GM19452 (cell line): ENCODE data around the gene METTL9.
"Not testable (repeated sequence)": the region's sequence is repeated elsewhere in the genome, so short reads cannot be mapped to it uniquely, and the experiment has no call there.

Experiments used
- ATAC-seq: cut with Tn5 transposase; IDR thresholded peaks from one replicate; pipeline ENCODE4 v1.9.1; 2021; ENCODE audit not compliant: unreplicated experiment

METTL9 gene

DNA sequence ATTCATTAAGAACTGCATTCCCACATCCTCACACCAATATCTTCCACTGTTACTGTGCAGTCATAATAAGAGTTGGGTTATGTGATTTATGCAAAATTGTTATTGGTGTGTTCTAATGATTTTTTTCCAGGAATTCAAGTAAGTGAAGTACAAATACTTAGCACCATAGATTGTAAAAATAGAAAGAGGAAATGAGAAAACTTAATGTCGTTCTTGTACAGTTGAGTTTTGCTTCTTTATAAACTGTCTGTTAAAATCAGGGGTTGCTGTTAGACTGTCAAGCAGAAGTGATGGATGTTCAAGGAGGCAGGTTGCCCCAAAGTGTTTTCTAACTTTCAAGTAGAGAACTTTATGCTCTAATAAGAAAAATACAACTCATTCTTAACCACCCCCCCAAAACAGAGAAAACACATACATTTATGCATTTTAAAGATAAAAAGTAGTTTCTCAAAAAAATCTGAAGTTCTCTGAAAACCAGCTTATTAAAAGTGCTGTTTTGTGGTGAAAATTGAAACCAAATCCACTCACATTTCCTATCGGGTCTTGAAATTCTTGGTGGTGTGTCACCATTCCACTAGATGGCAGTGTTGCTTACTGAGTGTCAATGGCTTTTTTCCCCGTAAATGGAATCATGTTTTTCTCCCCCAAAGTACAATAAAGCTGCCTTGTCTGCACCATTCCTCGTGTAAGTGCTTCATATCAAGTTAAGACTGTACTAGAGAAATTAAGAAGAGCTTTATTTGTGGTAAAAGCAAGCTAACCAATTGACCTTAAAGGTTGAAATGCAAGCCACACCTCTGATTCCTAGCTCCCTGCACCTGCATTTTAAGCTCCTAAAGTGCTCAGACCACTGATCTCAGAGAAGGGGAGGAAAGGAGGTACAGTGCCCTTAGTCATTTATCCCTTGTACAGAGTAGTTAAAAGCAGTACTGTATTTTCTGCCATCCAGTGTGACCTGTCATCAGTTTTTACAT lies 57.7 kb downstream of the METTL9 start:
- ATAC-seq = no peak

DNA sequence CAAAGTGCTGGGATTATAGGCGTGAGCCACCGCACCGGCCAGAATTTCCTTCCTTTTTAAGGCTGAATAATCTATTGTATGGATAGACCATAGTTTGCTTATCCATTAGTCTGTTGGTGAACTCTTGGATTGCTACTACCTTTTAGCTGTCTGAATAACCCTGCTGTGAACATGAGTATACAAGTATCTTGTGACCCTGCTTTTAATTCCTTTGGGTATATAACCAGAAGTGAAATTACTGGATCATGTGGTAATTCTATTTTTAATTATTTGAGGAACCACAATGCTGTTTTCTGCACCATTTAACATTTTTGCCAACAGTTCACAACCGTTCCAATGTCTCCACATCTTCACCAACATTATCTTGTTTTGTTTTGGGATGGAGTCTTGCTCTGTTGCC lies 59.7 kb downstream of the METTL9 start:
- no peak for ATAC-seq

DNA sequence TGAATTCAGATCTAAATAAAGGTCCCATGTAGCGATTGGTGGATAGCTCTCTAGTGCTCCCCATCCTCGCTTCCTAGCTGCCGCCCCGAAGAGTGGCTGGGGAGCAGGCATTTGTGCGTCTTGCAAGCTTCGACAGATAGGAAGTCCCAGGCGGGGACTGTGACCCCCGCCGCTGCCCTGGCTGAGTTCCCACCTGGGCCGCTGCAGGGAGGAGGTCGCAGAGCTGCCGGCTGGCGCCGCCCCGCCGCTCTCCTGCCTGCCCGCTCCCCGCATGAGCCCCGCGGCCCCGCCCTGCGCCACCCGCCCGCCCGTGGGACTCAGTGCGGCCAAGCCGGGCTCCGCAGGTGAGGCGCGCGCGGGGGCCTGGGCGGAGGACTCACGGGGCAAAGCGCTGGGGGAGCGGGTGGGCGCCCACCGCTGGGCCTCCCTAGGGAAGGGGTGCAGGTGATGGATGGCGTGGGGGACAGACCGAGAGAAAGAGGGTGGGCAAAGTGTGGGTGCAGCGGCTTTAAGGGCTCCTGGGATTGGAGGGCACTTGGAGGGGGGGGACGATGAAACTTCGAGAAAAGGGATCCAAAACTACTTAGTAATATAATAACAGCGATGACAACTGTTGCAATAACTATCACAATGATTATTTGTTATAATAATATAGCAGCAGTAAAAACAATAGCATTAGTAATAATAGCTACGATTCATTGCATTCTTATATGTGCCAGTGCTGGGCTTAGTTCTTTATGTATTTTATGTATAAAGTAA lies 64.7 kb downstream of the METTL9 start, which contains the start of gene OTOA:
Gene OTOA (plus strand): TSS at position 80 of the 759 bp plus-strand sequence. CDS start 14,547 bp downstream, outside the sequence.
- no peak for ATAC-seq

DNA sequence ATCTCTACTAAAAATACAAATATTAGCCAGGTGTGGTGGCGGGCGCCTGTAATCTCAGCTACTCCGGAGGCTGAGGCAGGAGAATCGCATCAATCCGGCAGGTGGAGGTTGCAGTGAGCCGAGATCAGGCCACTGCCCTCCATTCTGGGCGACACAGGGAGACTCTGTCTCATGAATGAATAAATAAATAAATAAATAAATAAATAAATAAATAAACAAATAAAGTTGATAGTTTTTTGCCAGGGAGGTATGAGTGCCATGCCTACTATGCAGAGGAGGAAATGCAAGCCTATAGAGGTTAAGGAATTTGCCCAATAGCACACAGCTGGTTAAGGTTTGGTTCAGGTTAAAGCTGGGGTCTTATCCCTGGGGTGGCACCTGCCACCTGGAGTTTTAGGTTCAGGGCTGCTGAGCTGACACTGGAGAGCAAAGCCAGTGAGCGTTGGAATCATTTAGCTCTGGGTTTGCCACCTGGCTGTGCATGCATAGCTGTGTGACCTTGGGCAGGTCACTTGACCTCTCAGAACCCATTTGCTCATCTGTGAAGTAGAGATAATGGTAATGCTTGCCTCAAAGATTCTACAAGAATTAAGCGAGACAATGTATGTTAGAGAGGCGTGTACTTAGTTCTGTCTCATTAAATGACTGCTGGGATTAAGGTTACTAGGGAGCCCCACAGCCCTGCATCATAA lies 65.6 kb downstream of the METTL9 start:
- ATAC-seq = no peak

DNA sequence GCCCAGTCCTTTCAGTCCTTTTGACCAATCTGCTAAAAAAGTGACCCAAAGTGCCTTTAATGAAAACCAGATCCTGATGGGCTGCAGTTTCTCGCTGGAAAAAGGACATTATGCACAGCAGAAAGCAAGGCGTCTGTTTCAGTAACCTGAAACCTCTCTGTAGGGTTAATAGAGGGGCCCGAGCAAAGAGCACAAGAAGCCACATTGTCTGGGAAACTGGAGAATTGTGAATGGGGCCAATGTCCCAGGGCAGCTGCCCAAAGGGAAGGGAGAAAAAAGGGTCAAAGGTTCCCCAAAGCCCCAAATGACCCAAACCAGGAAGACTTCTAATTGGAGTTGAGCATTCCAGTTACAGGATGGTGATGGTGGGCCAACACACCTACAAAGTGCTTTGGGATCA lies 67.4 kb downstream of the METTL9 start:
- no peak for ATAC-seq

DNA sequence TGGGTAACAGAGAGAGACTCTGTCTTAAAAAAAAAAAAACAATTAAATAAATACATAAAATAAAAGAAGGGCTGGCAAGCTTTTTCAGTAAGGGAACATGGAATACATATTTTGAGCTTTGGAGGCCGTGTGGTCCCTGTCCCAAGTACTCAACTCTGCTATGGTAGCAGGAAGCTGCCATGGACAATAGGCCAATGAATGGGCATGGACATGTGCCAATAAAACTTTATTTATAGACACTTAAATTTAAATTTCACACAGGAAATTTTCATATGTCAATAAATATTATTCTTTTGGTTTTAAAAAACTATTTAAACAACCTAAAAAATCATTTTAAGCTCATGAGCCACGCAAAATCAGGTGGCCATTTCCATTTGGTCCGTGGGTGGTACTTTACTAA lies 68.2 kb downstream of the METTL9 start:
- no peak for ATAC-seq

DNA sequence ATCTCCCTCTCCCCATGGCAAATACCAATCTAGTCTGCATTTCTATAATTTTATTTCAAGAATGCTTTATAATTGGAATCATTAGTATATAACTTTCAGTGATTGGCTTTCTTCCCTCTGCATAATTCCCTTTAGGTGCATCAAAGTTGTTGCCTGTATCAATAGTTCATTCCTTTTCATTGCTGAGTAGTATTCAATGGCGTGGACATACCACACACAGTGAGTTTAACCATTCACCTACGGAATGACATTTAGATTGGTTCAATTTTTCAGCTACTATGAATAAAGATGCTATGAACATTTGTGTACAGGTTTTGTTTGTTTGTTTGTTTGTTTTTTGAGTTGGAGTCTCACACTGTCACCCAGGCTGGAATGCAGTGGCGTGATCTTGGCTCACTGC lies 74.1 kb downstream of the METTL9 start:
- no peak for ATAC-seq

DNA sequence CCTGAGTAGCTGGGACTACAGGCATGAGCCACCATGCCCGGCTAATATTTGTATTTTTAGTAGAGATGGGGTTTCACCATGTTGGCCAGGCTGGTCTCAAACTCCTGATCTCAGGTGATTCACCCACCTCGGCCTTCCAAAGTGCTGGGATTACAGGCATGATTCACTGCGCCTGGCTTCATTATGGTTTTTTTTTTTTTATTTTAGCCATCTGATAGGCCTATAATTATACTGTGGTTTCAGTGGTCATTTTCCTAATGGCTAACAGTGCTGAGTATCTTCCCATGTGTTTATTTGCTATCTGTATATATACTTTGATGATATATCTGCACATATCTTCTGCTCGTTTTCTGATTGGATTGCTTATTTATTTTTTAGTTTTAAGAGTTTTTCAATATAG lies 75.1 kb downstream of the METTL9 start:
- not testable (repeated sequence) for ATAC-seq

DNA sequence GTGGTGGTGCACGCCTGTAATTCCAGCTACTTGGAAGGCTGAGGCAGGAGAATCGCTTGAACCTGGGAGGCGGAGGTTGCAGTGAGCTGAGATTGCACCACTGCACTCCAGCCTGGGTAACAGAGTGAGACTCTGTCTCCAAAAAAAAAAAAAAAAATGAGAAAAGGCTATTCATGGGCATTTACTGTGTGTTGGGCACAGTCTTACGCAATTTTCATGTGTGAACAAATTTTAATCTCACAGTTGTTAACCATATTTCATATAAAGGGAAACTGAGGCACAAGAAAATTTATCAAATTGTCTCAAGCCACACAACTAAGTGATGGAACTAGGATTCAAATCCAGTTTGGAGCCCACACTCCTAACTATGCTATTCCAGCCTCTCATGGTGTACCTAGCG lies 81.3 kb downstream of the METTL9 start:
- not testable (repeated sequence) for ATAC-seq

DNA sequence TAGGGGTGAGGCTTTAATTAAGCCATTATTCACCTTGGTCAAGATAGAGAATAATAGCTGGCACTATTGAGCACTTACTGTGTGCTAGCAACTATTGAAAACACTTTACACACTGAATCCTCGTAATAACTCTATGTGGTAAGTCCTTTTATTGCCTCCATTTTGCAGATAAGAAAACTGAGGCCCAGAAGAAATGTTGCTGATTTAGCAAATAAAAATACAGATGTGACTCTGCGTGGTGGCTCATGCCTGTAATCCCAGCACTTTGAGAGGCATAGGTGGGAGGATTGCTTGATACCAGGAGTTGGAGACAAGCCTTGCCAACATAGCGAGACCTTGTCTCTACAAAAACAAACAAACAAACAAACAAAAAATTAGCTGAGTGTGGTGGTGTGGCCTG lies 83.8 kb downstream of the METTL9 start:
- ATAC-seq = no peak

DNA sequence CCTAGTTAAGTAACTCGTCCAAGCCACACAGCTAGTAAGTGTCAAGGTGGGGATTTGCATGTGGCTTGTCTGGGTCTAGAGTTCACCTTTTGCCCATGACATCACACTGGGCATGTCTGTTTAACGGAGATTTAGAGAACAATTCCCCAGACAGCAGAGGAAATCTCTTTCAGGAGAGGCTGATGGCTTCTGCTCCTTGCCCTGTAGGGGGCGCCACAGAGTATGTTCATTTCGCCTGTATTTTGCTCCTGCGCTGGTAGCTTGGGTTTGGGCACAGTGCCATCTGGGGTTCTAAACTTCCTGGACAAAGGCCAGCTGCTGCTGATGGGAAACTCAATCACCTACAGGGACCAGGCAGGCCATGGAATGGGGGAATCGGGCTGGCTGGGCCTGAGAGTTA lies 84.8 kb downstream of the METTL9 start:
- ATAC-seq = no peak

DNA sequence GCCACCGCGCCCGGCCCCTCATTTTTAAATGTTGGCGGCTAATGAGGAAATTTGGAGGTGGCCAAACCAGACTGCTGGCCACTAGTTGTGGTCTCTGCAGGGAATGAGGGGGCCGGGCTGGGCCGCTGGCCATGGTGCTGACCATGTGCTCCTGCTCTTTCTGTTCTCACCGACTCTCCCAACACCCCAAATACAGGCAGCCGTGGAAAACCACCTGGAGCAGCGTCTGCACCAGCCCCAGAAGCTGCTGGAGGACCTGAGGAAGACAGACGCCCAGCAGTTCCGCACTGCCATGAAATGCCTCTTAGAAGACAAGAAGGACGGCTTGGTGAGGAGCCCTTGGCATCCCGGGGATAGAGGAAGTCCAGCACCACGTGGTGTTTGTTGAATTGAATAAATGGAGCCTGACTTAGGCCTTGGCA lies 85.7 kb downstream of the METTL9 start:
- ATAC-seq = no peak

DNA sequence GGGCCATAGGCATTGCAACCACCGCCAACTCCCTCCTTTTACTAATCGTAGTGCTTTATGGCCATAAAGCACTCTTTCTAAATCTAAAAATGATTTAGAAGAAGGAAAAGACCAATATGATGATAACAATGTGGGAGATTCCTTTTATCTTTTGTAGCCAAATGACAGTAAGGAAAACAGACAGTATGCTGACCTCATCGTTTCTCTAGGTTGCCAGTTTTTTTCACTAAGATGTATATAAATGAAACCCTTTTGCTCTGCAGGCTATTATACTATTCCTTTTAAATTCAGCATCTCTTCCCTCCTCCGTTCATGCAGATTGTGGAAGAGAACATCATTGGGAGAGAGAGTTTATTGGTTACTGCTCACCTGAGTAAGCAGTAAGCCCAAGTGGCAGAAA lies 89.7 kb downstream of the METTL9 start:
- ATAC-seq = no peak

DNA sequence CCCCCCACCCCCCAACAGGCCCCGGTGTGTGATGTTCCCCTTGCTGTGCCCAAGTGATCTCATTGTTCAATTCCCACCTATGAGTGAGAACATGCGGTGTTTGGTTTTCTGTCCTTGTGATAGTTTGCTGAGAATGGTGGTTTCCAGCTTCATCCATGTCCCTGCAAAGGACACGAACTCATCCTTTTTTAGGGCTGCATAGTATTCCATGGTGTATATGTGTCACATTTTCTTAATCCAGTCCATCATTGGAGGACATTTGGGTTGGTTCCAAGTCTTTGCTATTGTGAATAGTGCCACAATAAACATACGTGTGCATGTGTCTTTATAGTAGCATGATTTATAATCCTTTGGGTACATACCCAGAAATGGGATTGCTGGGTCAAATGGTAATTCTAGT lies 91.6 kb downstream of the METTL9 start:
- not testable (repeated sequence) for ATAC-seq

DNA sequence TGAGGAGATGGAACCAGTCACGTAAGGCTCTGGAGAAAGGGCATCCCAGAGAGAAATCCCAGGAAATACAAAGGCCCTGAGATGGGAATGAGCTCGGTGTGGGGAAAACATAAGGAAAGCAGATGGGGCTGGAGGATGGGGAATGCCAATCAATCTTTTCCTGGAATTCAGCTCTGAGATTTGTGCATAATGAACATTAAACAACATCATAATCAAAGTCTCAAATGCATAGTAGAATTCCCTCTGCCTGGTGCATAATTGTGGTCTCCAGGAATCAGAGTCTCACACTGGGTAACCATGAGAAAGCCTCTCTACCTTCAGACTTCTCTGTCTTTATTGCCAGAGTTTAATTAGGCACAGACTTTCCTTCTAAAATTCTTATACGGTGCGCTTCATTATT lies 95.2 kb downstream of the METTL9 start:
- no peak for ATAC-seq

DNA sequence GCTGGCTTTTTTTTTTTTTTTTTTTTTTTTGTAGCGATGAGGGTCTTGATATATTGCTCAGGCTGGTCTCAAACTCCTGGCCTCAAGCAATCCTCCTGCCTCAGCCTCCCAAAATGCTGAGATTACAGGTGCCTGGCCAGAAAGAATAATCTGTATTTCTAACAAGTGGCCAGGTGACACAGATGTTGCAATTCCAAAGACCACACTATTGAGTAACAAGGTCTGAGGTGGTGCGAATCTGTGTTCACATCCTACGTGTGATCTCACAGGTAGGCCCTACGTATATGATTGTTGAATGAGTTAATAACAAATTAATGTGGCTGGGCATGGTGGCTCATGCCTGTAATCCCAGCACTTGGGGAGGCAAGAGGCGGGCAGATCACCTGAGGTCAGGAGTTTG lies 97.7 kb downstream of the METTL9 start:
- ATAC-seq = no peak

DNA sequence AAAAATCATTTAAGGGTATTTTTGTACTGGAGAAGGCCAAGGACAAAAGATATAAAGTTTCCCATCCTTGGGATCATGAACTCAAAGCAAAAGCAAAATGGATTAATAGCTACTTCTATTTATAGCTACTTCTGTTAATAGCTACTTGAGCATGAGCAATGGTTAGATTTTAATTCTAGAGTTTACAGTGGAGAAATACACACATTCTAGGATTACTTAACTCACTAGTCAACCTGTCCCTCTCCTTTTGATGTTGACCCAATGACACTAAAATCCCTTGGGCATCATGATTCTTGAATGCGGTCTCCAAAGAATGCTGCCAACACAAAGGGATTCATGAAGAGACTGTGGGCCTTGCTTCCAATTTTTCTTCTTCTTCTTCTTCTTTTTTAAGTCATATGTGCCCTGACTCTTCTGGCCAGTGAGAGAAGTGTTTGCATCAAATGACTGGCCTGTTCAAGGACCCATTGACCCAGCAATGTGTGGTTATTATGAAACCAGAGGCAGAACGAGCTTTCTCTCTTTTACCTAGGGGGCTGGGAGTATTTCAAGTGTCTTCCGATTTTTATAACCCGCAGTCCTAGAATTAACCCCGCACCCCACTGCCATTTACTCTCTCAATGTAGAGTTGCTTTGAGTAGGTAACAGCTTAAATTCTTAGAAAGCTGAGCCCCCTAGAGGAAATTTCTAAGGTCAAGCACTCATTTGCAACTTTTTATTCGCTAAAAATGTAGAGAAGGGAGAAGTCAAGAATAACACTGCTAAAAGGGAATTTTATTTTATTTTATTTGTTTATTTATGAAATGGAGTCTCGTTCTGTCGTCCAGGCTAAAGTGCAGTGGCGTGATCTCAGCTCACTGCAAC lies 99.0 kb downstream of the METTL9 start:
- no peak for ATAC-seq

DNA sequence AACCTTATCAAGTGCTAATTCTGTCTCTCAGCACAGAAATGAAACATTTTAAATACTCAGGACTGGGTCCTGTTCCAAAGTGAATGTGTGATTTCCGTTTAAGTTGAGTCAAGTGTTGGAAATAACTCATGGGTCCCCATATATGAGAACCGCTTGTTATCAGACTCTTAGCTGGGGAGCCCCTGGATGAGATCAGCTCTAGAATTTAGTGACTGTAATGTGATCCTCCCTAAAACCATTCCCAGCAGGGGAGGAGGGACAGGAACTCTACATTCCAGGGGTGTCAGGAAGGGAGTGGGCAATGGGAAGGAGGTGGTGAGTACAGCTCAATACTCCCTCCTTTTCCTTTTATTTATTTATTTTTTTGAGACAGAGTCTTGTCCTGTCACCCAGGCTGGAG lies 101.9 kb downstream of the METTL9 start:
- no peak for ATAC-seq

DNA sequence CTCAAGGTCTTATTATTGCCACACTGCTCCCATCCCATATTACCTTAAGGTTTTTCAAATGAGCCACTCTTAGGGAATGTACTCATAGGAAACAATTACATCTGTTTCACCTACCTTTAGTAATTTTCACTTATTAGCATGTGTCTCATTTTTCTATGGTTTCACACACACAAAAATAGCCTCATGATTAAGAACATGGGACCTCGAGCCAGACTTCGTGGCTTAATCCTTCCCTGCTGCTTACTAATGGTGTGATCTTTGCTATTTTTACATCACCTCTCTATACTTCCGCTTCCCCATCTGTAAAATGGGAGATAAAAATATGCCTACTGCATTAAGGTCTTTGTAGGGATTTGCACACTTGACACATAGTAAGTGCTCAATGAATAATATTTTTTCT lies 102.9 kb downstream of the METTL9 start:
- ATAC-seq = no peak

DNA sequence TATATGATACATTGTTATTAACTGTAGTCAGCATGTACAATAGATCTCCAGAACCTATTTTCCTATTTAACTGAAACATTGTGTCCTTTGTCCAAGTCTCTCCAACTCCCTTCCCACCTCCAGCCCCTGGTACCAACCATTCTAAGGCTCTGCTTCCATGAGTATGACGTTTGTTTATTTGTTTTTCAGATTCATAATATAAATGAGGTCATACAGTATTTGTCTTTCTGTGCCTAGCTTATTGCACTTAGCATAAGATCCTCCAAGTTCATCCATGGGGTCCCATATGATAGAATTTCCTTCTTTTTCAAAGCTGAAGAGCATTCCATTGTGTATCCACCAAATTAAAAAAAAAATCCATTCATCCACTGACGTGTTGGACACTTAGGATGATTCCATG lies 103.8 kb downstream of the METTL9 start:
- ATAC-seq = no peak
